HL-60/S4 (cell line): Measurements from ENCODE around the gene ARMH4.

Source experiments
- in situ Hi-C: fragments of 300-500 bp; cut with MboI; formaldehyde crosslinking; loops from 2 replicates; pipeline ENCODE4 v1.14.3; 2022; ENCODE audit warnings: low sequenced_read_pairs

Gene ARMH4

GRCh38 chr14:58059126-58059525, 92.9 kb downstream of the ARMH4 start:
- in situ Hi-C loops = no loop called here

GRCh38 chr14:58055497-58056010, 96.5 kb downstream of the ARMH4 start:
- in situ Hi-C loops = no loop called here

- in situ Hi-C loops = no loop called here
Measured at GRCh38 chr14:58054100-58054499, 97.9 kb downstream of the ARMH4 start.

- in situ Hi-C loops = no loop called here
Measured at GRCh38 chr14:58048219-58048618, 103.8 kb downstream of the ARMH4 start.

- in situ Hi-C loops = no loop called here
Measured at GRCh38 chr14:58027904-58028303, 124.1 kb downstream of the ARMH4 start.

GRCh38 chr14:58026967-58027366, 125.0 kb downstream of the ARMH4 start:
- in situ Hi-C loops = no loop called here

- in situ Hi-C loops = no loop called here
Measured at GRCh38 chr14:58026219-58026618, 125.8 kb downstream of the ARMH4 start.

GRCh38 chr14:58014778-58015177, 137.2 kb downstream of the ARMH4 start:
- in situ Hi-C loops = no loop called here

- in situ Hi-C loops = no loop called here
Measured at GRCh38 chr14:58002618-58003017, 149.4 kb downstream of the ARMH4 start.

GRCh38 chr14:57999979-58000378, 152.0 kb downstream of the ARMH4 start:
- in situ Hi-C loops = no loop called here

GRCh38 chr14:57999471-57999870, 152.5 kb downstream of the ARMH4 start:
- in situ Hi-C loops = no loop called here

- in situ Hi-C loops = no loop called here
Measured at GRCh38 chr14:57998766-57999165, 153.2 kb downstream of the ARMH4 start.

- in situ Hi-C loops = no loop called here
Measured at GRCh38 chr14:57991353-57991752, 160.7 kb downstream of the ARMH4 start.

- in situ Hi-C loops = no loop called here
Measured at GRCh38 chr14:57988445-57988844, 163.6 kb downstream of the ARMH4 start.

- in situ Hi-C loops = no loop called here
Measured at GRCh38 chr14:57987596-57988300, 164.3 kb downstream of the ARMH4 start.

- in situ Hi-C loops = no loop called here
Measured at GRCh38 chr14:57987051-57987450, 165.0 kb downstream of the ARMH4 start.

- in situ Hi-C loops = no loop called here
Measured at GRCh38 chr14:57982804-57983634, 169.0 kb downstream of the ARMH4 start.

GRCh38 chr14:57981817-57982560, 170.0 kb downstream of the ARMH4 start:
- in situ Hi-C loops = no loop called here

GRCh38 chr14:57979376-57980048, 172.5 kb downstream of the ARMH4 start:
- in situ Hi-C loops = no loop called here

GRCh38 chr14:57976701-57977100, 175.3 kb downstream of the ARMH4 start:
- in situ Hi-C loops = no loop called here

- in situ Hi-C loops = no loop called here
Measured at GRCh38 chr14:57974896-57975295, 177.1 kb downstream of the ARMH4 start.
